MCF 10A (cell line): ENCODE results near the gene ZNRD2. TPM values are rescaled to one million over a fixed set of nuclear protein-coding genes. Genes with fewer than 3 reads are reported as not detected.

ENCODE experiments used
- BruUV-seq: library from RNA; stranded (reverse); fragments of 400-500 nt; replicated peaks from 2 replicates; lab custom pipeline; 2021; lab: Mats Ljungman, UMichigan
- CTCF ChIA-PET: fragments of 300-600 bp; sonication (Branson Sonifier 250); formaldehyde crosslinking; extraction: SDS; loops from one replicate; lab custom pipeline; 2021; ENCODE audit warnings: antibody characterized with exemption, inconsistent platforms; lab: Yijun Ruan, JAX
- POLR2A ChIA-PET: fragments of 300-600, 350-650 bp; sonication (Branson Sonifier 250); formaldehyde crosslinking; extraction: SDS; loops from one replicate; lab custom pipeline; 2020; ENCODE audit warnings: antibody characterized with exemption, inconsistent platforms; lab: Yijun Ruan, JAX
- DNase-seq: peaks from one replicate; pipeline ENCODE4 v3.0.0-alpha.2; 2018; ENCODE audit not compliant: unreplicated experiment
- H3K27ac Mint-ChIP-seq: one replicate; pipeline ENCODE4 v1.8.0; 2022; ENCODE audit warnings: mild to moderate bottlenecking, low read depth, mixed read lengths; ENCODE audit not compliant: unreplicated experiment
- H3K27me3 Mint-ChIP-seq: one replicate; pipeline ENCODE4 v1.8.0; 2022; ENCODE audit warnings: mixed read lengths; ENCODE audit not compliant: insufficient read depth, unreplicated experiment
- H3K36me3 Mint-ChIP-seq: one replicate; pipeline ENCODE4 v1.8.0; 2022; ENCODE audit warnings: mild to moderate bottlenecking, moderate library complexity, mixed read lengths; ENCODE audit not compliant: insufficient read depth, unreplicated experiment
- H3K4me1 Mint-ChIP-seq: one replicate; pipeline ENCODE4 v1.8.0; 2022; ENCODE audit warnings: mixed read lengths; ENCODE audit not compliant: insufficient read depth, unreplicated experiment
- H3K4me3 Mint-ChIP-seq: one replicate; pipeline ENCODE4 v1.8.0; 2022; ENCODE audit warnings: mild to moderate bottlenecking, moderate library complexity, mixed read lengths; ENCODE audit not compliant: unreplicated experiment
- H3K9me3 Mint-ChIP-seq: one replicate; pipeline ENCODE4 v1.8.0; 2022; ENCODE audit warnings: mixed read lengths; ENCODE audit not compliant: unreplicated experiment
- CTCF ChIP-seq: fragments of 200-600 bp; IDR thresholded peaks from one replicate; pipeline ENCODE4 v1.8.0; 2022; ENCODE audit warnings: antibody characterized with exemption, mild to moderate bottlenecking; ENCODE audit not compliant: unreplicated experiment
- intact Hi-C: fragments of 100-400 bp; cut with micrococcal nuclease; formaldehyde crosslinking; loops from 2 replicates; pipeline ENCODE4 v1.14.1; 2022
- total RNA-seq: library from RNA; stranded (reverse); gene quantifications from 2 replicates; pipeline ENCODE4 v1.2.3, GENCODE V29; 2022

Gene ZNRD2
- total RNA-seq, 1 experiment from 2014 or later: 65.4 TPM

GRCh38 chr11:65571940-65572339, 1.7 kb downstream of the ZNRD2 start:
- Mint-ChIP-seq H3K36me3 (peaks cover 55% of the 10 kb centered on the region), H3K27ac (peak overlapping the region; percentile 54), H3K27me3 (no peaks in the 10 kb centered on the region), H3K4me1 (peaks cover 38% of the 10 kb centered on the region), H3K4me3 (peak overlapping the region; percentile 97), H3K9me3 (no peaks in the 10 kb centered on the region)
- intact Hi-C loops: loop anchor here (1.0 kb wide), 1 partner anchor 32 kb away; no protein-coding TSS in a partner anchor
- peak; percentile 70 for TF ChIP-seq CTCF
- DNase-seq: peak; percentile 77
- CTCF ChIA-PET: interaction anchor here (0.6 to 3.2 kb wide), 17 partner anchors 9 to 190 kb away, joined by 3 to 51 read pairs (median 4); partner anchors contain the start of genes MAP3K11, PCNX3 and SLC25A45
- POLR2A ChIA-PET: interaction anchor here (0.5 to 4.8 kb wide), 21 partner anchors 11 to 694 kb away, joined by 3 to 103 read pairs (median 5); partner anchors contain the start of genes BANF1, CCDC85B, CFL1 and EHD1
- no TSS peak for BruUV-seq

GRCh38 chr11:65572356-65573051, 2.2 kb downstream of the ZNRD2 start, which contains the start of gene FAM89B:
Gene FAM89B, plus strand, starts transcription at chr11:65572538. Its CDS starts 132 bp downstream, at chr11:65572670.
- Mint-ChIP-seq H3K27ac (peak within 1 kb of the TSS; percentile 54), H3K36me3 (peaks cover 60% of the 10 kb centered on the region), H3K9me3 (no peaks in the 10 kb centered on the region), H3K4me3 (peak within 1 kb of the TSS; percentile 97), H3K27me3 (no peaks in the 10 kb centered on the region), H3K4me1 (peaks cover 39% of the 10 kb centered on the region)
- intact Hi-C loops: loop anchor here (1.0 kb wide), 1 partner anchor 32 kb away; no protein-coding TSS in a partner anchor
- peak; percentile 89 for DNase-seq
- BruUV-seq: no TSS peak
- TF ChIP-seq CTCF: no peak
- ChIA-PET POLR2A (interaction anchor here (0.5 to 4.8 kb wide), 31 partner anchors 12 to 773 kb away, joined by 3 to 103 read pairs (median 4); partner anchors contain the start of genes CCDC85B, CFL1, EHD1 and MALAT1), CTCF (interaction anchor here (0.6 to 3.2 kb wide), 14 partner anchors 8 to 324 kb away, joined by 3 to 51 read pairs (median 4); partner anchors contain the start of genes KCNK7, MAP3K11, PCNX3 and SLC25A45)

DNA sequence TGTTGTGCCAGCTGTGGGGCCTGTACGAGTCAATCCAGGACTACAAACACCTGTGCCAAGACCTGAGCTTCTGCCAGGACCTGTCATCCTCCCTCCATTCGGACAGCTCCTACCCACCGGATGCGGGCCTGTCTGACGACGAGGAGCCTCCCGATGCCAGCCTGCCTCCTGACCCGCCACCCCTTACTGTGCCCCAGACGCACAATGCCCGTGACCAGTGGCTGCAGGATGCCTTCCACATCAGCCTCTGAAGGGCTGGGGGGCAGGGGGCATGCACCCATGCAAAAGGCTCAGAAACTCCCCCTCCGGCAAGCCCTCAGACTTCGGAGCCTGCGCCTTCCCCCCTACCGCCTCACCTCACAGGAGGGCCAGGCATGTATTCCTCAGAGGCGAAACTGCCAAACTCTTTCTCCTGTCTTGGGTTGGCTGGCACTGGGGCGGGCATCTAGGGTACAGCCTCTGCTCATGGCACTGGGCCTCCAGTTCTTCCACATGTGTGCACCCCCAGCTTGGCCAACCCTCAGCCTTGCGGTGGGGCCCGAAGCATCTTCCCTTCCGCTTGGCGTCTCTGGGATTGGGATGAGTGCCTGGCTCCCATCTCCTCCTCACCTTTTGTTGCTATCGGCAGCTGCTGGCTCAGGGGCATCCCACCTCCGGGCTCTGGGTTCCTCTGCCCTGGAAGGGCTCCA, 3.3 kb downstream of the ZNRD2 start:
- Mint-ChIP-seq H3K36me3 (peaks cover 53% of the 10 kb centered on the region), H3K4me1 (peaks cover 43% of the 10 kb centered on the region), H3K27ac (no peak overlapping the region), H3K9me3 (no peaks in the 10 kb centered on the region), H3K27me3 (no peaks in the 10 kb centered on the region), H3K4me3 (peak overlapping the region; percentile 97)
- intact Hi-C loops: loop anchor here (1.0 kb wide), 1 partner anchor 15 kb away; no protein-coding TSS in a partner anchor
- ChIA-PET CTCF (interaction anchor here (0.8 to 3.2 kb wide), 11 partner anchors 13 to 323 kb away, joined by 3 to 51 read pairs (median 3); partner anchors contain the start of genes KCNK7 and PCNX3), POLR2A (interaction anchor here (0.5 to 4.8 kb wide), 17 partner anchors 13 to 439 kb away, joined by 3 to 103 read pairs (median 4); partner anchors contain the start of genes CFL1, MALAT1, MAP3K11 and PCNX3)
- no peak for DNase-seq
- BruUV-seq: TSS peak; percentile 0
- no peak for TF ChIP-seq CTCF
